GM21390 (cell line): Measurements from ENCODE around the gene CAPSL.
"Not testable (repeated sequence)": the region's sequence is repeated elsewhere in the genome, so short reads cannot be mapped to it uniquely, and the experiment has no call there.

ENCODE experiments used
- ATAC-seq: cut with Tn5 transposase; IDR thresholded peaks from one replicate; pipeline ENCODE4 v1.9.1; 2021; ENCODE audit not compliant: unreplicated experiment

Gene CAPSL

DNA sequence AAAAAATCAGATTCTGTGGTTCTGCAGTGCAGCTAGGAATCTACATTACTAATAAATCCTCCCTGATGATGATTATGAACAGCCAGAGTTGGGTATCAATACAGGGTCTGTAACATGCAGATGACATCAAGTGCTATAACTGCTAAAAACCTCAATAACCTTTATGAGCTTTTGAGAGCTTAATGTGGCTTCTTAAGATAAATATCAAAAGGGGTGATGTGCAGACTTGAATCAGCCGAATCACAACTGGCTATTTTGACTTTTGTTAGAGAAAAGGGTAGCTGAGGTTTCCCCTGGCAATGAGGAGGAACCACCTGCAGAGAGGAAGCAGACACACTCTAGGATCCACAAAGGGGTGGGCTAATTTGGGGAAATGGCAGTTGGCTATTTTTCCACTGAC is 30.2 kb downstream of the CAPSL start:
- no peak for ATAC-seq

DNA sequence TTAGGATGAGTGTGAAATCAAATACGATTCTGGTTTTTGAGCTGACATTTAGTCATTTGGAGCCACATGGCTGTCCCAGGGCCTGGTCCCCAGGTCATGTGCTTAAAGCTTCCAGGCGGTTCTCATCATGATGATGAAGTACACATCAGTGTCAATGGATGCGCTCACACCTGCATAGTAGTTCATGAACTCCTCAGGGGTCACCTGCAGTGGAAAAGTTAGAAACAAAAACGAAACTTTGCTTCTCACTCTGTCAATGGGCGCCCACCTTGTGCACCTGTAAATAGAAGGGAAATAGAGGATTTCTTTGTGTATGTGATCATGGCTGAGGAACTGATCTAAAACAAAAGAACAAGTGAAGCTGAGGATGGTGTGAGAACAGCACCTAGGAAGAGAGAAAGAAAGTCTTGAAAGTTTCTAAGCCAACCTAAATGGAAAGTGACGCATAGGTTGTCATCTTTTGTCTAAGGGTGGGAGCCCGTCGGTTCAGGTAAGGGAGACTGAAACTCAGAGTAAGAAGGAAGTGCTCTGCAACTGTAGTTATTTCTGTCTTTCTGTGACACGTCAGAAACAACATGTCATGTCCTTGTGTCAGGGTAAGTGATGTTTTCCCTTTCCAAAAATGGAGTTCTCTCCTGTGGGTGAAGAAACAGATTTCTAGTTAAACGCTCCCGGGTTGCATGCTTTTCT is 33.8 kb downstream of the CAPSL start:
- peak; percentile 60 for ATAC-seq

DNA sequence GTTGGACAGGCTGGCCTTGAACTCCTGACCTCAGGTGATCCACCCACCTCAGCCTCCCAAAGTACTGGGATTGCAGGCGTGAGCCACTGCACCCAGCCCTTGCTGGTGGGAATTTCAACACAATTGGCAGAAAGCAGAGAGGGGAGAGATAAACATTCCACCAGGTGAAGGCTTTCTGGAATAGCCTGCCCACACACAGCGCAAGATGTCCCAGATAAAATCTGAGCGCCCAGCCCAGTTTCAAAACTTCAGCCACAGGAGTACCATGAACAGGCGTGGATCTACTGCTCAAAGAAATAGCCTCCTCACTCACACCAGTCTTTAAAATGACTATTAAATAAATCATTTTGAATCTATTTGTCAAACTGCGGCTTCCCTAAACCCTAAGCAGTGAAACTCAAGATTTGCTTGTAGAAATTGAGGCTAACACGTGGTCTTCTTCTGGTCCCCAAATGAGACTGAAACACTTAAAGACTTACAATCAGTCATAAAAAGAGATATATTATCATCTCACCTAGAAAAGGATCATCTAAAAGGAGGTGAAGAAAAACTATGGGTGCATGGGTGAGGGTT is 34.7 kb downstream of the CAPSL start:
- no peak for ATAC-seq

DNA sequence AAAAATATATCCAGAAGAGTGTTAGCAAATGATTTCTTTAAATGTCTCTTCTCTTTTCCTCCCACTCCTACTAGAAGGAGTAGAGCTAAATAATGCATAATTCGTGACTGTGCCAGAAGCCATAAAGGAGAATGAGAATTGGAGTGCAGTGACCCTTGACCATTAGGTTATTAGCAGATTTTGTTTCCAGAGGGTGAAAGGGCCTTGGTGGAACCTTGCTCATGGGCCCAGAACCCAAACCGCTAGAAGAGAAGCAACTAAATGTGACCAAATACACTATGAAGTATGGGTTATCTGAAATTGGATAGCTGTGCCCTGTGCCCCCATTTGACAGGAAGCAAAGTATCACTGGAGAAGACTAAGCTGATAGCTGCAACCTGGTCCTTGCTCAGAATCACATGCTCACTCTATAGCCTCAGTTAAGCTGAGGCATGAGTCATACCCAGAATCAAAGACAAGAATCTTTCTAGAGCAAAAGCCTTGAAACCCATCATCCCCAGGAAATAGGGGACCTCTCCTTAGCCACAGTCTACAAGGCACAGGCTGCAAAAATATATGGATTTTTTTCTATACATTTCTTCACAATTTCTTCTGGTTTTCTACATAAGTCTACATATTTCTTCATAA is 36.3 kb downstream of the CAPSL start:
- ATAC-seq = peak; percentile 61

DNA sequence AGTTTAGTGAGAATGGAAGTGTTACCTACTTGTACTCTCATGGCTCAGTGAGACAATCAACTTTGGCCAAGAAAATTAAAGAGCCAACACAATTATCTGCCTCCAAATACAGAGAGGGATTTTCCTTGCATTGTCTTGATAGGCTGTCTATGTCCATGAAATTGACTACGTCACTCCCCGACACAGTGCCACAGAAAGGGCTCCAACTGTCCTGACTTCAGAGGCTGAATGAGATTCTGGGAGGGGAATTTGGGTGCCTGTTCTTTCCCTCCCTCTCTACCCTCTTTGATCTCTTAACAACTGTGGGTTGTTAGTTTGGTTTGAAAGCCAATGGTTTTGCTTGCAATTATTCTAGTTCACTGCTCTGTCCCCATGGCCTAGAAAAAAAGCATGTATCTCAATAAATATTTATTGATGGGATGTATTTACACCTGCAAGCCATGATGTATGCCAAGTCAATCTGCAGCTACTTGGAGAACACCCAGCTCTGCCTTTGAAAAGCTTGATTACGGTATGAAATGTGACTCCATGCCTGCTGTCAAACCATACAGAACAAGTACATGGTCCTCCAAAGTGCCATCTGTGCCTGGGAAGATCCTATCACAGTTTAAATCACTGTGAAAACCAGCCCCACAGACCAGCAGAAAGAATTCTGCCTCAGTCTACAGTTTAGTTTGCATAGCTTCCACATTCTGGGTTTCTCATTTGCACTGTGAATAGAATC is 37.3 kb downstream of the CAPSL start:
- no peak for ATAC-seq

DNA sequence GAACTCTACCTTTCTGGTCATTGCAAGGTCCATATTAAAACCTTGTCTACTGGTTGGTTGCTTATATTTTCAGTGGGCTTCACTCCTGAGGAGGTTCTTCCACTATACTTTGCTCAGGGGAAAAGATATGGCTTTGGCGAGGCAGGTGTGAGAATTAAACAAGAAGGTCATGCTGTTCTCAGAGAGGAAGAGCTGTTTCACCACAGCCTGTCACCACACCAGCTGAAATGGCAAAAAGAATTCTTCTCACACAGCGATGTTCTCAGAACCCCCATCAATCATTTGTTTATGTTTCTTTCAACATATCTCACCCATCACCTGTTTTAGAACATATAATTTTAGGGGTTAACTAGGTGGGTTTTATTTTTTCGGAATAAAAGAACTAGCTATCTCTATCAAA is 38.6 kb downstream of the CAPSL start:
- no peak for ATAC-seq

DNA sequence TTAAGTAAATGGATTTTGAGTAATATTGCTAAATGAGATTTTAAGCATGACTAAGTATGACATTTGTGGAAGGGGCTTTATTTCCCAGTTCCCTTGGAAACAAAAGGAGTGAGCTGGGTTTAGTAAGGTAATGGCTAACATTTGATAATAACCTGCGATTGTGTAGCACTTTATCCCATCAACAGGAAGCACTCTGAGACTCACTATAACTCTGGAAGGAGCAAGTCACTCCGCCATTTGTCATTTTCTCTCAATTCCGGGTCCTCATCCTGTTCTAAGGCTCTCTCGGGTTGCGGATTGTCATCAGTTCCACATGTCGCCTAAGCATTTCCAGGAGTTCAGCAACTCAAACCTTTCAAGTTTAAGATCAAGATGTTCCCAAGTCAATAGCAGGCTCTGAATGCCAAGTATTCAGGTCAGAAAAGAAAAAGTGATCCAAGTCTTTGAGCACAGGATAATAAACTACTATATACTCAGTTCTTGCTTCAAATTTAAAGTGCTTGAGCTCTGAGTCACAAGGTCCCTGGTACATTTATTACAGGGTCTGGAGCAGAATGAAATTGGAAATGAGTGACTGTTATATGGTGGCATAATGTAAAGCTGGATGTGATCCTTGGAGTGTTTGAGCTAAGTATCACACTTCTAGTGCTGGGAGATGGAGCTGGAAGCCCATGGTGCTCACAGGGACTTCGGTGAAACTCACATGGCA is 39.3 kb downstream of the CAPSL start:
- no peak for ATAC-seq

DNA sequence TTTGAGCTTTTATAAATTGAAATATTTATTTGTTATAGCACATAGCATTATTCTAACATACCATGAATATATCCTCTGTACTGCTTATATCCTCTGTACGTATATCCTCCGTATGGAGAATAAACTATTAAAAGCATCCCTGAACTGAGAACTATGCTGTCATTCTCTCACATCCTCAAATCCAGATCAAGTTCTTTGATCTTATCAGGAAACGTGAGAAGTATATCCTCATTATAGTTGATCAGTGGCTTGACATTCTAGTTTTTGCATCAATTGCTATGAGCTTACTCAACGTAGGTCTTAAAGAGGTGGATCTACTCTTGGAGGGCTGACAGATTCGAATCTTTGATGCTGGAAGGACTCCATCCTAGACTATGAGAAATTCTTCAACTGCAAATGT is 44.3 kb downstream of the CAPSL start:
- ATAC-seq = no peak

DNA sequence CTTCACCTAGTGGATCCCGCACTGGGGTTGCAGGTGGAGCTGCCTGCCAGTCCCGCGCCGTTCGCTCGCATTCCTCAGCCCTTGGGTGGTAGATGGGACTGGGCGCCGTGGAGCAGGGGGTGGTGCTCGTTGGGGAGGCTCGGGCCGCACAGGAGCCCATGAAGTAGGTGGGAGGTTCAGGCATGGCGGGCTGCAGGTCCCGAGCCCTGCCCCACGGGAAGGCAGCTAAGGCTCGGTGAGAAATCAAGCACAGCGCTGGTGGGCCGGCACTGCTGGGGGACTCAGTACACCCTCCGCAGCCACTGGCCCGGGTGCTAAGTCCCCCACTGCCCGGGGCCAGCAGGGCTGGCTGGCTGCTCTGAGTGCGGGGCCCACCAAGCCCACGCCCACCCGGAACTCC is 45.6 kb downstream of the CAPSL start:
- ATAC-seq = not testable (repeated sequence)

DNA sequence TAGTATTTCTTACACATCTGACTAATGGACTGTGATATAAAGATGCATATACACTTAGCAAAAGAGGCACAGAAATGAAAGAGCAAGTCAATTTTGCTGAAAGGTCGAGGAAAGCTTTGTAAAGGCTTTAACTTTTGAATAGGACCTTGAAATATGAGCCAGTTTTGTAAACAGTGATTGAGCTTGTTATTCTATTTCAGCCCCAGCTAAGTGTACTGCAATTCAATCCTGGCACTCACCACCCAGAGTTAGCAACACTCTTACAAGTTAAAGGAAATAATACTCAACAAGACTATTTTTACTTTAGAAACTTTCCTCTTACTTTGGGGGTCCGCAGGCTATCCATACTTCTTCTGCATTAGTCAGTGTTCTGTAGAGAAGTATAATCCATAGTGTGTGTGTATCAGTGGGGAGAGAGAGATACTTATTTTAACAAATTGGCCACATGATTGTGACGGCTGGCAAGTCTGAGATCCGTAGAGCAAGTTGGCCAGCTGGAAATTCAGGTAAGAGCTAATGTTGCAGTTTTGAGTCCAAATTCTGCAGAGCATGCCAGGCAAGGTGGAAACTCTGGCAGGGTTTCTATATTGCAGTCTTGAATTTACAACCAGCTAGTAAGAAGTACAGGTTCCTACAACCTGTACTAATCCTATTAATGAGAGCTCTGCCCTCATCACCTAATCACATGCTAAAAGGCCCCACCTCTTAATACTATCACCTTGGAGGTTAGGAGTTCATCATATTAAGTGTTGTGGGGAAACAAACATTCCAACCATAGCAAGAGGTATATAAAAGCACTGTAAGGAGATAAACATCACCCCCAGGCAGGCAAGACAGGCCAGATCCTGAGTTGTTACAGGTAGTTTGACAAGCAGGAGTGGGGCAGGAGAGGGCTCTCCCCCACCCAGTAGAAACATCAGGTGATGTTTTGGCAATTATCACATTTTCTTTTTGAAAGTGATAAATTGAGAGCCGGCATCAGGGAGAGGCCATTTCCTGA is 48.1 kb downstream of the CAPSL start:
- no peak for ATAC-seq

DNA sequence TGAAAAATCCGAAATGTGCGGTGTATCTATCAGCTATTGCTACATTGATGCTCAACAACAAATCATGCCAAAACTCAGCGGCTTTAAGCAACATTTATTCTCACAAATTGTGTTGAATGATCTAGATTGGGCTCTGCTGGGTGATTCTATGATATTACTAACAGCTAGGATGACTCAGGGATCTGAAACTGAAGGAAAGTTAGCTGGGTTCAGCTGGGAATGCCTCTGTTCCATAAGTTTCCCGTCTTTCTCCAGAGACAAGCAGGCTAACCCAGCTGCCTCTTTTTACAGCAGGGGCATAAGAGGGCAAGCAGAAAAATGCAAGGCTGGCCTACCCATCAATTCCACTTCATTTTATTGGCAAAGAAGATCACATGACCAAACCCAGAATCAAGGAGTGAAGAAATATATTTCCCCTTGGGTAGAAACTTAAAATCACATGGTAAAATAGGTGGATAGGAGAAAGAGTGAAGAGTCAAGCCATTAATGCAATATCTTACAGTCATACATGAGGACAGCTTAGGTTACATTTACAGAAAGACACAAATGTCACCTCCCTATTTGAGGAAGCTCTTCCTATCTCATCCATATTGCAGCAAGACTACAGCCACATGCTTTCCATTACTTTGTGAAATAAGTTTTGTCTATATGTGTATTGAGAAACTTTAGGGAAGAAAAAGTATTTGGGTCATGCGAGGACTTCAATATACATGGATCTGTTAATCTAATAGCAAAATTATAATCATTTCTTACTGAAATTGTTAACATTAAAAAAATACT is 50.9 kb downstream of the CAPSL start:
- no peak for ATAC-seq

DNA sequence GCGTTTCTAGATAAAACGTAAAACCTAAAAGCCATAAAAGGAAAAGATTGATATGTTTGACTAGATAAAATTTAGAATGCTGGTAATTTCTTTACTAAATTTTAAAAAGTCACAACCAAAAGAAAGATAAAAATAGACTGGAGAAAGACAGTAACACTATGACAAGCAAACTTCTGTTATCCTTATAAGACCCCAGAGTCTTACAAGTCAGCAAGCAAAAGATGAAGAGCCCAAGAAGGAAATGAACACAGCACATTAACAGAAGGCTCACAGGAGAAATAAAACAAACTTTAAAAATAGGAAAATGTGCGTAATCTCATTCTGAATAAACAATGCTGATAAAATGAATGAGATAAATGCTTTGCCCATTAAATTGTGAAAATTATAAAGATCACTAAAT is 52.0 kb downstream of the CAPSL start:
- no peak for ATAC-seq

DNA sequence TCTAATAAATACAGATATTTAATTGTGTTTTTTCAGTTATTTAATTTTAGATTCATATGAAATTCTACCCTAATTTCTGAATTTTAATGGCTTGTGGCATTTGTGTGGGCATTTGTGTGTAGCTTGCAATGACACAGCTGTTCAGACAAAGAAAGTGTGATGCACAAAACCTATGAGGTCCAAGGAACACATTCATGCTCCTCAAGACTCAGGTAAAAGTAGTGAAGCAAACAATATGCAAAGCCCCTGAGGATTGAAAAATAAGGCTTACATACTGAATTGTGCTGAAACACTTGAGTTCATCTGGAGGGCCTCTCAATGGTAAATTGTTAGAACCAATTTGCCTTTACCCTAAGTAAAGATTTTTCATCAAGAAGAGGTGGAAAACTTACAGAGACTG is 53.6 kb downstream of the CAPSL start:
- no peak for ATAC-seq

DNA sequence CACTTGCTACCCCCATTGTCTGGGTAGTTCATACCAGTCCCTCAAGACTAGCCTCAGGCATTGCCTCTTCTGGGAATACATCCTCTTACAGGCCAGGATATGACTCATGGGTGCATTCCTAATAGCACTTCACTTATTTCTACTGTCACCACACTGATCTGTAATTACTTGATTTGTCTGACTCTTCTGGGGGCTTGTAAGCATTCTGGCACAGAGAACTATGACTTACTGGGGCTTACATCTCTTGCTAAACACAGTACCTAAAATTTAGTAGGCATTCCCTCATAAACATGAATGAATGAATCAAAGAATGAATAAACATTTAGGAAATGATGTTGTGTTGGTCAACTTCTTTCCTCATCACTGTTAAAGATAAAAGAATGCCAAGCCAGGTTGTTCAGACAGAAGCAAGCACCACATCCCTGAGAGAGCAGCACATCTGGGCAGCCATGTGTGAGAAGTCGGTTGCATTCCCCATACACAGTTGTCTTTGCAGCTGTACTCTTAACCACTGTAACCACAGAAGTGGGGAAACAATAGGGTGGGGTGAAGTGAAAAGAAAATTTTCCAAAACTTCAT is 54.1 kb downstream of the CAPSL start:
- ATAC-seq = no peak

DNA sequence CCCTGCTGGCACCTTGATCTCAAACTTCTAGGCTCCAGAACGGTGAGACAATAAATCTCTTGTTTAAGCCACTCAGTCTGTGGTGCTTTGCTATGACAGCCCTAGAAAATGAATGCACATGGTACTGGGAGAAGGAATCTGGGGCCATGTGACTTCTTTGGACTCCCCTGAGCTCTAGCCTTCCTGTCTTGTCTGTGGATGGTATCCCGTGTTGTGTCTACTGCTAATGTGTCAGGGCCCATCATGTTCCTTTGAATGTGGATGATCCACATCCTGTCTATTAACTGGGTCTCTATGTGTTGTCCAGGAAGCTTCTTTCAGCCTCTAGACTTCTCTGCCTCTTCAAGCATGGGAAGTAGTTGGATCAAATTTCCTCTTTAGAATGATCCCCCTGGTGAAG is 56.7 kb downstream of the CAPSL start:
- ATAC-seq = no peak

DNA sequence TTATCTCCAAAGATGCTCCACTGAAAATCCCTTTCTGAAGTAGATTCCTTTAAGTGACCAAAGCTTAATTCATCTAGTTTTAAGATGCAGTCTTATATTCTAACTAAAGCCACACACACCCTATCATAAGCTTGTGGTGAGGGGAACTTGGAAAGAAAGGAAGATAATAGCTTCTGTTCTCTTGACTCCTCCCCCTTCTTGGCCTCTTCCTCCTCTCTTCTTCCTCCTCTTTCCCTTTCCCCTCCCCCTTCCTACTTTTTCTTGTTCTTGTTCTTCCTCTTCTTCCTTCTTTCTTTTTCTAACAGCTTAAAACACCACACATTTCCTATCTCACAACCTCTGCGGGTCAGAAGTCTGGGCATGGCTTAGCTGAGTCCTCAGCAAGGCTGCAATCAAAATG is 58.3 kb downstream of the CAPSL start:
- no peak for ATAC-seq

DNA sequence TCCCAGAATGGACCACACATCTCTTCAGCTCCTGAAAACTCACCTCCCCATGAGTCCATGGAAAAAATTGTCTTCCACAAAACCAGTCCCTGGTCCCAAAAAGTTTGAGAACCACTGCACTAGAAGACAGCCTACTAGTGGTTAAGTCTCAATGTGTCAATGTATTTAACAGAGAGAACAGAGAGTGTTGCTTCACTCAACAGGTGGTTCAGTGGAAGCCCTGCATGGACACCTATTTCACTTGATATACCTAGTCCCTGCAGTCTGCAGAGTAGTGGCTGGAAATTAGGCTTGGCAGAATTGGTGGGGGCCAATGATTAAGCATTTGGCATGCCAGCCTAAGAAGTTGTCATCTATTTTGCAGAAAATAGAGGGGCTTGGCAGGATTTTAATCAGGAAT is 58.8 kb downstream of the CAPSL start:
- no peak for ATAC-seq

DNA sequence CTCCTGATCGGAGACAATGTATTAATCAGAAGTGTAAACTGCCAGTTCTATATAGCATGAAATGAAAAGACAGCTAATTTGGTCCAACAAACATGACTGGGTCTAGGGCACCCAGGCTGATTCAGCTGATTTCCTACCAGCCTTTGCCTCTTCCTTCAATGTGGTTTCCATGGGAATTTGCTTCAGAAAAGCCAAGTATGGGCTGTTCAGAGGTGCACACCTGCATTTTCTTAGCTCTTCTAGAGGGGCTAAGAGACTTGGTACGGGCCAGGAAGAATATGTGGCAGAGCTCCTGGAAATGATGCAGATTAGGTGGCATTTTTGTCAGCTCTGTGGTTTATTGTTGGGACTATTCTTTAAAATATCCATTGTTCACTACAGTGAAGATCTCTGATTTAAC is 59.3 kb downstream of the CAPSL start:
- no peak for ATAC-seq

DNA sequence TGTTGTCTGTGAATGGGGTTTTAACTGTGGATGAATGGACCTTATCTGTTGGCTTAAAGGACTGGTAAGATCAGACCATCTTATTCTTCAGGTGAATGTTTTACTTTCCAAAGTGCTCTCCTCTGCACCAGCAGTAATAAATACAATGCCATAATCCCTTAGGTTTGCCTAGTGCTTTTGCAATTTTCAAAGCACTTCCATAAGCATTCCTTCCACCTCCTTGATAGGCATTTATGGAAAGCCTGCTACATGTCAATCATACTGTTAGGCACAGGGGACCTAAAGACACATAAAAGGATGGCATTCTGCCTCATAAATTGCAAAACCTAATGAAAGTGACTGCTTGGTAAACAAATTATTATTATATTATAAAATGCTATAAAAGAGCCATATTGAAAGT is 60.3 kb downstream of the CAPSL start:
- ATAC-seq = no peak
